H9 (cell line): ENCODE data around the gene ARHGAP15. TPM values are rescaled to one million over a fixed set of nuclear protein-coding genes. Genes with fewer than 3 reads are reported as not detected.

Experiments used
- DNase-seq: peaks from one replicate; pipeline ENCODE4 v3.0.0-alpha.2; 2017
- H2AFZ ChIP-seq: one replicate; pipeline ENCODE4 v1.6.1; 2013; ENCODE audit warnings: mild to moderate bottlenecking, low read length, control low read depth, moderate library complexity
- H2AK5ac ChIP-seq: 2 replicates; pipeline ENCODE4 v1.6.1; 2013; ENCODE audit warnings: low read length, control low read depth, mixed read lengths; ENCODE audit not compliant: insufficient read length
- H2BK120ac ChIP-seq: one replicate; pipeline ENCODE4 v1.6.1; 2013; ENCODE audit warnings: low read depth, mild to moderate bottlenecking, low read length, control low read depth, inconsistent platforms; ENCODE audit not compliant: poor library complexity, severe bottlenecking
- H2BK12ac ChIP-seq: 2 replicates; pipeline ENCODE4 v1.6.1; 2013; ENCODE audit warnings: low read length, control low read depth, mixed read lengths, low read depth; ENCODE audit not compliant: insufficient read length
- H2BK15ac ChIP-seq: 2 replicates; pipeline ENCODE4 v1.6.1; 2013; ENCODE audit warnings: low read depth, low read length, control low read depth
- H2BK20ac ChIP-seq: one replicate; pipeline ENCODE4 v1.6.1; 2013; ENCODE audit warnings: low read depth, mild to moderate bottlenecking, low read length, control low read depth, inconsistent platforms; ENCODE audit not compliant: poor library complexity, severe bottlenecking
- H2BK5ac ChIP-seq: 2 replicates; pipeline ENCODE4 v1.6.1; 2013; ENCODE audit warnings: low read length, control low read depth, mixed read lengths; ENCODE audit not compliant: insufficient read length
- H3K14ac ChIP-seq: 2 replicates; pipeline ENCODE4 v1.6.1; 2013; ENCODE audit warnings: low read length, control low read depth; ENCODE audit not compliant: insufficient read depth
- H3K18ac ChIP-seq: 2 replicates; pipeline ENCODE4 v1.6.1; 2013; ENCODE audit warnings: low read depth, mild to moderate bottlenecking, mixed read lengths, low read length, control low read depth; ENCODE audit not compliant: insufficient read length
- H3K23ac ChIP-seq: 2 replicates; pipeline ENCODE4 v1.6.1; 2013; ENCODE audit warnings: low read length, control low read depth, mixed read lengths, low read depth; ENCODE audit not compliant: insufficient read length
- H3K23me2 ChIP-seq: 2 replicates; pipeline ENCODE4 v1.6.1; 2013; ENCODE audit warnings: low read depth, mild to moderate bottlenecking, mixed read lengths, low read length, control low read depth; ENCODE audit not compliant: insufficient read length, poor library complexity, severe bottlenecking
- H3K27ac ChIP-seq: 2 replicates; pipeline ENCODE4 v1.5.1; 2013; ENCODE audit warnings: low read length, control low read depth, mixed read lengths, low read depth; ENCODE audit not compliant: insufficient read length
- H3K27me3 ChIP-seq: 2 replicates; pipeline ENCODE4 v1.6.1; 2013; ENCODE audit warnings: low read length, control low read depth, inconsistent platforms; ENCODE audit not compliant: insufficient read depth
- H3K4ac ChIP-seq: 2 replicates; pipeline ENCODE4 v1.6.1; 2013; ENCODE audit warnings: low read depth, mild to moderate bottlenecking, control low read depth, inconsistent platforms, low read length, moderate library complexity
- H3K4me1 ChIP-seq: 2 replicates; pipeline ENCODE4 v1.6.1; 2013; ENCODE audit warnings: low read length, control low read depth, inconsistent platforms; ENCODE audit not compliant: insufficient read depth
- H3K4me2 ChIP-seq: 2 replicates; pipeline ENCODE4 v1.6.1; 2013; ENCODE audit warnings: low read length, control low read depth, mixed read lengths; ENCODE audit not compliant: insufficient read length, insufficient read depth
- H3K56ac ChIP-seq: 2 replicates; pipeline ENCODE4 v1.6.1; 2013; ENCODE audit warnings: low read depth, mild to moderate bottlenecking, mixed read lengths, low read length, control low read depth; ENCODE audit not compliant: insufficient read length
- H3K79me1 ChIP-seq: 2 replicates; pipeline ENCODE4 v1.6.1; 2013; ENCODE audit warnings: low read depth, mild to moderate bottlenecking, moderate library complexity, low read length, control low read depth, inconsistent platforms; ENCODE audit not compliant: insufficient read depth, poor library complexity, severe bottlenecking
- H3K79me2 ChIP-seq: 2 replicates; pipeline ENCODE4 v1.6.1; 2013; ENCODE audit warnings: low read length, control low read depth, inconsistent platforms; ENCODE audit not compliant: insufficient read depth
- H3K9ac ChIP-seq: 2 replicates; pipeline ENCODE4 v1.6.1; 2013; ENCODE audit warnings: low read length, control low read depth, mixed read lengths; ENCODE audit not compliant: insufficient read length; ENCODE audit errors: extremely low read depth
- H3K9me3 ChIP-seq: one replicate; pipeline ENCODE4 v1.6.1; 2013; ENCODE audit warnings: low read depth, low read length, inconsistent platforms; ENCODE audit not compliant: control insufficient read depth
- H3T11ph ChIP-seq: one replicate; pipeline ENCODE4 v1.6.1; 2013; ENCODE audit warnings: mild to moderate bottlenecking, low read length, control low read depth, inconsistent platforms
- H4K20me1 ChIP-seq: one replicate; pipeline ENCODE4 v1.6.1; 2013; ENCODE audit not compliant: control insufficient read depth, insufficient read length, insufficient read depth
- H4K5ac ChIP-seq: 2 replicates; pipeline ENCODE4 v1.6.1; 2013; ENCODE audit warnings: low read depth, mild to moderate bottlenecking, mixed read lengths, low read length, control low read depth; ENCODE audit not compliant: insufficient read length
- H4K8ac ChIP-seq: replicated peaks from 2 replicates; pipeline ENCODE4 v1.6.1; 2013; ENCODE audit warnings: low read length, control low read depth, mixed read lengths, low read depth; ENCODE audit not compliant: insufficient read length
- H4K91ac ChIP-seq: 2 replicates; pipeline ENCODE4 v1.6.1; 2013; ENCODE audit warnings: low read depth, mild to moderate bottlenecking, moderate library complexity, mixed read lengths, low read length, control low read depth; ENCODE audit not compliant: insufficient read length
- H3K27ac Mint-ChIP-seq, 3 experiments: 2 replicates in 2 of 3; 3 replicates in 1 of 3; pipeline ENCODE4 v1.8.0; 2020 to 2021; ENCODE audit warnings: mixed read lengths in 3 of 3, mild to moderate bottlenecking in 1 of 3, moderate library complexity in 1 of 3
- H3K27me3 Mint-ChIP-seq: 2 replicates; pipeline ENCODE4 v1.8.0; 2021; ENCODE audit warnings: low read depth, mild to moderate bottlenecking, moderate library complexity, mixed read lengths
- H3K36me3 Mint-ChIP-seq, 3 experiments: 2 replicates in 2 of 3; 3 replicates in 1 of 3; pipeline ENCODE4 v1.8.0; 2020 to 2021; ENCODE audit warnings: low read depth in 3 of 3, mixed read lengths in 3 of 3; ENCODE audit not compliant: insufficient read depth in 1 of 3
- H3K4me1 Mint-ChIP-seq, 2 experiments: 2 replicates each; pipeline ENCODE4 v1.8.0; 2020; ENCODE audit warnings: mixed read lengths in 2 of 2
- H3K4me3 Mint-ChIP-seq, 2 experiments: 2 replicates in 1 of 2; 3 replicates in 1 of 2; pipeline ENCODE4 v1.8.0; 2020 to 2021; ENCODE audit warnings: mild to moderate bottlenecking in 2 of 2, mixed read lengths in 2 of 2, moderate library complexity in 1 of 2
- H3K9me3 Mint-ChIP-seq, 2 experiments: 2 replicates in 1 of 2; 3 replicates in 1 of 2; pipeline ENCODE4 v1.8.0; 2020; ENCODE audit warnings: mild to moderate bottlenecking in 2 of 2, mixed read lengths in 2 of 2, moderate library complexity in 1 of 2
- CTCF ChIP-seq: fragments of 200-600 bp; sonication (generic); conservative IDR thresholded peaks from 3 replicates; pipeline ENCODE4 v1.8.0; 2021; ENCODE audit warnings: antibody characterized with exemption, mild to moderate bottlenecking
- WGBS: extraction: QIAGEN DNeasy Blood & Tissue Kit; methylation state at CpG from one replicate; pipeline ENCODE4 v1.1.7; 2013; ENCODE audit warnings: missing lambda C conversion rate, low lambda C conversion rate, mixed read lengths; ENCODE audit not compliant: insufficient read length; ENCODE audit errors: extremely low coverage; 5-methylcytosine and 5-hydroxymethylcytosine counted together
- total RNA-seq: library from RNA; stranded (reverse); gene quantifications from 2 replicates; pipeline ENCODE4 v1.2.1, GENCODE V29; 2021

Gene ARHGAP15
- total RNA-seq, 1 experiment from 2014 or later = not detected

GRCh38 chr2:143209570-143210445 is 80.6 kb downstream of the ARHGAP15 start:
- H3K18ac ChIP-seq = no peak overlapping the region
- no peak overlapping the region for H2AK5ac ChIP-seq
- no peaks in the 10 kb centered on the region for H3K4me1 Mint-ChIP-seq
- no peak overlapping the region for H3K23ac ChIP-seq
- no peak overlapping the region for H3K4me2 ChIP-seq
- H3K9me3 Mint-ChIP-seq = no peaks in the 10 kb centered on the region
- no peak overlapping the region for H3K27ac ChIP-seq
- H4K91ac ChIP-seq = no peak overlapping the region
- H3K14ac ChIP-seq = no peak overlapping the region
- H3K9ac ChIP-seq = no peak overlapping the region
- no peak overlapping the region for H2BK5ac ChIP-seq
- no peak for DNase-seq
- H2BK12ac ChIP-seq = no peak overlapping the region
- no peaks in the 10 kb centered on the region for H3K27me3 Mint-ChIP-seq
- no peaks in the 10 kb centered on the region for H3K79me2 ChIP-seq
- no peak overlapping the region for H4K8ac ChIP-seq
- H3K36me3 Mint-ChIP-seq = no peaks in the 10 kb centered on the region
- no peak overlapping the region for H3K4me3 Mint-ChIP-seq
- no peaks in the 10 kb centered on the region for H4K20me1 ChIP-seq
- no peak overlapping the region for H4K5ac ChIP-seq
- no peaks in the 10 kb centered on the region for H3K27me3 ChIP-seq
- no peak overlapping the region for H2BK20ac ChIP-seq
- no peaks in the 10 kb centered on the region for H3K79me1 ChIP-seq
- H3K9me3 ChIP-seq = no peaks in the 10 kb centered on the region
- no peak overlapping the region for H3K4ac ChIP-seq
- WGBS = no CpG with 5 or more reads among the region's 6 CpGs
- H2BK15ac ChIP-seq = no peak overlapping the region
- H2AFZ ChIP-seq = no peak overlapping the region
- H3K27ac Mint-ChIP-seq = no peak overlapping the region
- H3K4me1 ChIP-seq = no peaks in the 10 kb centered on the region
- H3K23me2 ChIP-seq = no peaks in the 10 kb centered on the region
- H3K56ac ChIP-seq = no peak overlapping the region
- TF ChIP-seq CTCF = no peak
- H2BK120ac ChIP-seq = no peak overlapping the region
- H3T11ph ChIP-seq = no peak overlapping the region
